K562 (cell line): ENCODE results near the gene STIM1. TPM values are rescaled to one million over a fixed set of nuclear protein-coding genes. Genes with fewer than 3 reads are reported as not detected.

Experiments used
- ATAC-seq: fragments of 200-7000 bp; cut with Tn5 transposase; 3 replicates; pipeline ENCODE4 v1.9.1; 2020; ENCODE audit warnings: moderate library complexity
- BruUV-seq: library from RNA; stranded (reverse); fragments of 400-500 nt; replicated peaks from 2 replicates; lab custom pipeline; 2021; lab: Mats Ljungman, UMichigan
- CTCF ChIA-PET: fragments of 300-600 bp; formaldehyde crosslinking; extraction: SDS; loops from one replicate; lab custom pipeline; 2021; ENCODE audit warnings: low intra/inter-chr PET ratio; lab: Yijun Ruan, JAX
- POLR2A ChIA-PET: fragments of 300-600, 350-650 bp; sonication (Branson Sonifier 250); formaldehyde crosslinking; extraction: SDS; loops from one replicate; lab custom pipeline; 2021; ENCODE audit warnings: antibody characterized with exemption, inconsistent platforms; lab: Yijun Ruan, JAX
- DNase-seq, 4 experiments: peaks; one replicate each; pipeline versions ENCODE4 v3.0.0 to v3.0.0-alpha.2; 2011 to 2018; ENCODE audit warnings: low spot score in 3 of 4, mixed read lengths in 3 of 4; ENCODE audit errors: extremely low read depth in 1 of 4
- FAIRE-seq: peaks from 2 replicates; lab custom pipeline; 2011; peaks lifted over from hg19 to GRCh38; lab: Jason Lieb, UNC
- H2AFZ ChIP-seq: 2 replicates; pipeline ENCODE4 v1.6.0; 2011; ENCODE audit warnings: low read depth, low read length, control low read depth, inconsistent platforms
- H3K27ac ChIP-seq: fragments of 200-600 bp; 3 replicates; pipeline ENCODE4 v1.8.0; 2011; ENCODE audit warnings: low read depth, mild to moderate bottlenecking, control low read depth, inconsistent platforms, low read length, moderate library complexity, mixed read lengths; ENCODE audit errors: extremely low read depth
- H3K27me3 ChIP-seq, 2 experiments: fragments of 300-600 bp in 1 of 2; 2 replicates in 1 of 2; 3 replicates in 1 of 2; pipeline versions ENCODE4 v1.6.0 to v1.8.0; 2011; ENCODE audit warnings: inconsistent platforms in 2 of 2, low read length in 2 of 2, mild to moderate bottlenecking in 1 of 2, mixed read lengths in 1 of 2, moderate library complexity in 1 of 2; ENCODE audit not compliant: control insufficient read depth in 2 of 2, insufficient read depth in 2 of 2
- H3K36me3 ChIP-seq: fragments of 300-600 bp; 3 replicates; pipeline ENCODE4 v1.8.0; 2011; ENCODE audit warnings: mild to moderate bottlenecking, low read length, inconsistent platforms; ENCODE audit not compliant: control insufficient read depth, insufficient read depth
- H3K4me1 ChIP-seq, 2 experiments: fragments of 200-600 bp in 1 of 2; replicated peaks in 1 of 2; 2 replicates in 1 of 2; 3 replicates in 1 of 2; pipeline versions ENCODE4 v1.5.1 to v1.8.0; 2011; ENCODE audit warnings: inconsistent platforms in 2 of 2, low read length in 2 of 2, mild to moderate bottlenecking in 1 of 2, mixed read lengths in 1 of 2, moderate library complexity in 1 of 2; ENCODE audit not compliant: control insufficient read depth in 2 of 2, insufficient read depth in 2 of 2
- H3K4me2 ChIP-seq: 2 replicates; pipeline ENCODE4 v1.6.1; 2011; ENCODE audit warnings: low read length, control low read depth, inconsistent platforms, mixed read lengths; ENCODE audit not compliant: insufficient read depth
- H3K4me3 ChIP-seq: fragments of 200-600 bp; sonication (generic), shearing (Covaris generic); 2 replicates; pipeline ENCODE4 v1.5.1; 2016; ENCODE audit warnings: control low read depth, inconsistent platforms
- H3K79me2 ChIP-seq: fragments of 200-600 bp; 3 replicates; pipeline ENCODE4 v1.8.0; 2011; ENCODE audit warnings: low read length, inconsistent platforms; ENCODE audit not compliant: control insufficient read depth, insufficient read depth
- H3K9ac ChIP-seq, 2 experiments: 2 replicates each; pipeline versions ENCODE4 v1.6.0 to v1.6.1; 2011; ENCODE audit warnings: low read depth in 2 of 2, low read length in 2 of 2, control low read depth in 1 of 2, inconsistent platforms in 1 of 2, mild to moderate bottlenecking in 1 of 2, mixed read lengths in 1 of 2; ENCODE audit not compliant: insufficient read depth in 1 of 2
- H3K9me1 ChIP-seq: one replicate; pipeline ENCODE4 v1.6.0; 2011; ENCODE audit warnings: inconsistent platforms, mild to moderate bottlenecking, low read length, moderate library complexity; ENCODE audit not compliant: control insufficient read depth, insufficient read depth
- H3K9me3 ChIP-seq: replicated peaks from 2 replicates; pipeline ENCODE4 v1.5.1; 2011; ENCODE audit warnings: low read depth, low read length, inconsistent platforms; ENCODE audit not compliant: control insufficient read depth, insufficient read depth
- H4K20me1 ChIP-seq: replicated peaks from 2 replicates; pipeline ENCODE4 v1.6.1; 2011; ENCODE audit warnings: low read length, inconsistent platforms, mixed read lengths; ENCODE audit not compliant: control insufficient read depth, insufficient read depth
- BRF2 ChIP-seq: IDR thresholded peaks from 3 replicates; pipeline ENCODE4 v1.6.1; 2011; ENCODE audit warnings: borderline replicate concordance, mild to moderate bottlenecking; ENCODE audit not compliant: insufficient read length, insufficient read depth
- KDM2B ChIP-seq: fragments of 250-450 bp; sonication (Bioruptor Pico); IDR thresholded peaks from 2 replicates; pipeline ENCODE4 v1.8.0; 2021; ENCODE audit warnings: mild to moderate bottlenecking, moderate library complexity
- NFE2L1 ChIP-seq: fragments of 450-650 bp; IDR thresholded peaks from 2 replicates; pipeline ENCODE4 v1.6.1; 2016; ENCODE audit warnings: missing genetic modification characterization, low read depth, mild to moderate bottlenecking, missing compliant biosample characterization, moderate library complexity, borderline replicate concordance
- NFIC ChIP-seq: fragments of 450-650 bp; IDR thresholded peaks from 2 replicates; pipeline ENCODE4 v1.6.1; 2017; ENCODE audit warnings: mild to moderate bottlenecking, inconsistent platforms
- POLR2AphosphoS5 ChIP-seq: IDR thresholded peaks from 2 replicates; pipeline ENCODE4 v1.6.1; 2011; ENCODE audit warnings: mild to moderate bottlenecking, low read depth, low read length, moderate library complexity; ENCODE audit not compliant: control insufficient read depth, insufficient read depth
- SIX5 ChIP-seq, 2 experiments: IDR thresholded peaks; 2 replicates each; pipeline ENCODE4 v1.6.1; 2011; ENCODE audit warnings: low read length in 2 of 2, borderline replicate concordance in 1 of 2, low read depth in 1 of 2, mild to moderate bottlenecking in 1 of 2, moderate library complexity in 1 of 2; ENCODE audit not compliant: insufficient read depth in 1 of 2
- TEAD4 ChIP-seq, 2 experiments: sonication (generic) in 1 of 2; formaldehyde crosslinking in 1 of 2; IDR thresholded peaks; 2 replicates each; pipeline versions ENCODE4 v1.6.1 to v1.8.0; 2012 to 2022; ENCODE audit warnings: borderline replicate concordance in 1 of 2, inconsistent platforms in 1 of 2, low read length in 1 of 2, mild to moderate bottlenecking in 1 of 2, missing genetic modification reagents in 1 of 2
- WGBS: fragments of 100-300 bp; shearing (Covaris generic); methylation state at CpG from one replicate; pipeline ENCODE4 v1.1.6; 2016; ENCODE audit warnings: low coverage, mixed read lengths; ENCODE audit not compliant: insufficient coverage; ENCODE audit errors: missing lambda C conversion rate; 5-methylcytosine and 5-hydroxymethylcytosine counted together
- in situ Hi-C: fragments of 300-500 bp; cut with MboI; formaldehyde crosslinking; loops from 4 replicates; pipeline ENCODE4 v1.15.0; 2018; ENCODE audit warnings: inconsistent platforms, mixed read lengths
- intact Hi-C: fragments of 100-400 bp; cut with micrococcal nuclease; formaldehyde crosslinking; loops from 2 replicates; pipeline ENCODE4 v1.14.2; 2022
- polyA plus RNA-seq, 8 experiments: library from polyadenylated mRNA; depleted of rRNA in 4 of 8; stranded (reverse) in 5 of 8; unstranded in 3 of 8; fragments of >200 nt; fragmentation: Nextera tagmentation in 2 of 8; fragmentation: Illumina TruSeq in 1 of 8; extraction: Ambion mirVana in 2 of 8; extraction: Trizol in 1 of 8; gene quantifications; 2 replicates each; pipeline versions ENCODE4 v1.2.1 to v1.2.3, GENCODE V29; 2011 to 2014; ENCODE audit warnings: inconsistent platforms in 1 of 8, missing spikeins in 1 of 8
- total RNA-seq, 7 experiments: library from RNA; depleted of rRNA in 6 of 7; stranded (reverse); fragments of >200 nt in 6 of 7; fragmentation: Illumina TruSeq in 2 of 7; extraction: Trizol in 2 of 7; gene quantifications; 2 replicates each; pipeline versions ENCODE4 v1.2.1 to v1.2.3, GENCODE V29; 2011 to 2021; ENCODE audit warnings: low replicate concordance in 1 of 7

STIM1 gene
- total and polyA plus RNA-seq, 9 of the 15 experiments (the other 6 are each of a cell fraction or from before 2014, with no cell fraction given) = 7.7 to 50.5 (median 22.5) TPM

GRCh38 chr11:3962406-3962840, 107.0 kb downstream of the STIM1 start:
- Histone ChIP-seq H3K36me3 (no peaks in the 10 kb centered on the region; the same call in 2 of the 3 replicates), H3K4me2 (no peak overlapping the region), H2AFZ (no peak overlapping the region), H4K20me1 (no peaks in the 10 kb centered on the region), H3K4me1 (peaks cover 16 to 44% of the 10 kb centered on the region in 2 experiments), H3K79me2 (peaks cover 50% of the 10 kb centered on the region)
- FAIRE-seq (no peak), DNase-seq (no peak)
- BruUV-seq = no TSS peak
- TF ChIP-seq BRF2 (no peak), NFIC (peak; percentile 47), NFE2L1 (no peak), KDM2B (CRISPR knock-in tag) (no peak), TEAD4 (IDR thresholded peaks at IDR 0.05; ENCODE audit: low read length) (no peak), TEAD4 (CRISPR knock-in tag; IDR thresholded peaks at IDR 0.05; ENCODE audit: borderline replicate concordance) (no peak), POLR2AphosphoS5 (no peak), SIX5 (IDR thresholded peaks at IDR 0.05; ENCODE audit: borderline replicate concordance in 1 of 2, insufficient read depth in 1 of 2, low read depth in 1 of 2, low read length in 2 of 2) (no peak)
- TF ChIP-seq, all 486 proteins: peak for 1
- no peak overlapping the region for H3K27ac ChIP-seq
- POLR2A ChIA-PET = no interaction called here
- no peak overlapping the region for H3K9ac ChIP-seq
- CTCF ChIA-PET = no interaction called here
- in situ Hi-C loops = no loop called here
- H3K9me1 ChIP-seq = no peaks in the 10 kb centered on the region
- no peaks in the 10 kb centered on the region for H3K9me3 ChIP-seq
- no peak for ATAC-seq
- WGBS = 73% methylated on average over 1 of the region's 1 CpG
- no peak overlapping the region for H3K4me3 ChIP-seq
- no peaks in the 10 kb centered on the region for H3K27me3 ChIP-seq
- intact Hi-C loops = no loop called here
